ENCODE results near the gene SOCS1. TPM values are rescaled to one million over a fixed set of nuclear protein-coding genes. Genes with fewer than 3 reads are reported as not detected.

The SOCS1 gene
- polyA plus RNA-seq, 2 of the 4 experiments (the other 2 are of a cell fraction): 0.16 to 0.26 TPM

GRCh38 chr16:11257131-11257938 is 1.3 kb upstream of the SOCS1 start (continued):
- TF ChIP-seq EHF (CRISPR knock-in tag; IDR thresholded peaks at IDR 0.05) (no peak), FOXS1 (CRISPR knock-in tag; IDR thresholded peaks at IDR 0.05) (no peak), ZFP36 (IDR thresholded peaks at IDR 0.05; ENCODE audit: borderline replicate concordance, partially characterized antibody) (no peak), RCOR1 (IDR thresholded peaks at IDR 0.05; ENCODE audit: low read depth, low read length) (no peak), JUN (IDR thresholded peaks at IDR 0.05) (no peak), TP53 (CRISPR knock-in tag; IDR thresholded peaks at IDR 0.05) (no peak), NPAS2 (CRISPR knock-in tag; IDR thresholded peaks at IDR 0.05; ENCODE audit: borderline replicate concordance) (no peak), KDM1A (IDR thresholded peaks at IDR 0.05; ENCODE audit: low read depth) (no peak), SMC3 (IDR thresholded peaks at IDR 0.05) (peak; percentile 69), MYC (IDR thresholded peaks at IDR 0.05; ENCODE audit: borderline replicate concordance, low read length) (no peak), KDM5A (IDR thresholded peaks at IDR 0.05) (no peak), NFE2L2 (conservative IDR thresholded peaks at IDR 0.05; ENCODE audit: low read length) (no peak)

GRCh38 chr16:11256661-11257130 is 692 bp upstream of the SOCS1 start:
- DNase-seq (ENCODE audit: low read depth in 1 of 2, low spot score in 1 of 2) (peak; percentile 38 to 48), ATAC-seq (peak; percentile 37 to 67), FAIRE-seq (no peak)
- H3K4me1 ChIP-seq: 0 out of 3 replicates have a peak, but pooled peaks cover 5% of the 10 kb centered on the region
- POLR2A ChIA-PET: interaction anchor here (0.6 to 2.7 kb wide), 49 partner anchors 7 to 764 kb away, joined by 3 to 30 read pairs (median 4); partner anchors contain the start of genes CLEC16A, DEXI, PRM3 and TNP2
- peak overlapping the region; percentile 81 for H3K4me3 ChIP-seq
- H3K9me3 ChIP-seq: no peaks in the 10 kb centered on the region
- WGBS (ENCODE audit: missing lambda C conversion rate): 2% methylated on average over 7 of the region's 32 CpGs
- CTCF ChIA-PET: interaction anchor here (0.7 to 12.3 kb wide), 54 partner anchors 10 to 326 kb away, joined by 3 to 364 read pairs (median 6); partner anchors contain the start of genes CLEC16A, PRM3, RMI2 and TNP2
- peak overlapping the region; percentile 94 to 95 for H3K27ac ChIP-seq
- peak overlapping the region; percentile 100 for H3K4me2 ChIP-seq
- TF ChIP-seq BCL3 (IDR thresholded peaks at IDR 0.05) (no peak), RAD21 (conservative IDR thresholded peaks at IDR 0.05 in 1 of 2, IDR thresholded peaks at IDR 0.05 in 1 of 2) (no peak), EHF (CRISPR knock-in tag; IDR thresholded peaks at IDR 0.05) (no peak), HDAC2 (IDR thresholded peaks at IDR 0.05) (0 out of 2 replicates have a peak, but pooled peaks have one; percentile 44), POLR2AphosphoS2 (conservative IDR thresholded peaks at IDR 0.05; ENCODE audit: low read length) (no peak), BHLHE40 (IDR thresholded peaks at IDR 0.05; ENCODE audit: low read depth, low read length) (no peak), EP300 (IDR thresholded peaks at IDR 0.05) (no peak), KDM5A (IDR thresholded peaks at IDR 0.05) (no peak), CBX8 (IDR thresholded peaks at IDR 0.05) (no peak), E2F6 (IDR thresholded peaks at IDR 0.05; ENCODE audit: borderline replicate concordance, low read depth) (0 out of 2 replicates have a peak, but pooled peaks have one; percentile 24), KDM1A (IDR thresholded peaks at IDR 0.05; ENCODE audit: low read depth) (no peak), RCOR1 (IDR thresholded peaks at IDR 0.05; ENCODE audit: low read depth, low read length) (no peak), PBX3 (IDR thresholded peaks at IDR 0.05) (no peak), JUNB (IDR thresholded peaks at IDR 0.05) (no peak), REST (IDR thresholded peaks at IDR 0.05) (no peak), NR3C1 (IDR thresholded peaks at IDR 0.05) (no peak)
